ENCODE results near the gene NAP1L4. TPM values are rescaled to one million over a fixed set of nuclear protein-coding genes. Genes with fewer than 3 reads are reported as not detected.

NAP1L4 gene
- total RNA-seq, 1 donor from 2014 or later: 224 TPM

DNA sequence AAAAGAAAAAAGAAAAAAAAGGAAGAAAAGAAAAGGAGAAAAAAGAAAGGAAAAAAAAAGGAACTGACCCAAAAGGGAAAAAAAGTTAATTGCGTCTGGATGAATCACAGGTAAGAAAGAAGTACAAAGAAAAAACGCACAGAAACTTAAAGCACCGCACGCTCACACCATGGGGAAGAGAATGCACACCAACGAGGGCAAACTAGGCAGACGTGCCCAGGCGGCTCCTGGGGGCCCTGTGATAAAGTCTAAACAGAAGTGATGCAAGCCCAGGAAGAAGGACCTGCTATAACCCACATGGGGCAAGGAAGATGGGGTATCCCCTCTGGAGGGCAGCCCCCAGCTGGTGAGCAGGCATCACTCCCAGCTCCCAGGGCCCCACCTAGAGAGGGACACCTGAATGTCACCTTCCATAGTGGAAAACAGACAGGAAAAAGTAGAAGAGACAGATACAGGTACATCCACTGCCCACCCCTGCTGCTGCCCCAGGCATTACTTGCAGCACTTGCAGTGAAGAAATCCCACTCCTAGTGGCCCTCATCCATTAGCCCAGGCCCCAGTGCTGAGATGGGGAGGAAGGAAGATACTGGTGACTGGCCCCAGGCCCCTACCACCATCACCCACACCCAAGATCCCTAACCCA, 28.9 kb downstream of the NAP1L4 start:
- Mint-ChIP-seq H3K27ac (ENCODE audit: unreplicated experiment) (no peak overlapping the region), H3K4me1 (no peaks in the 10 kb centered on the region), H3K36me3 (ENCODE audit: low read depth) (peaks cover 43% of the 10 kb centered on the region), H3K9me3 (no peaks in the 10 kb centered on the region), H3K27me3 (ENCODE audit: low read depth) (no peaks in the 10 kb centered on the region), H3K4me3 (no peak overlapping the region)
- no peak for DNase-seq (ENCODE audit: low read depth, low spot score)
- TF ChIP-seq, protein P1, sequence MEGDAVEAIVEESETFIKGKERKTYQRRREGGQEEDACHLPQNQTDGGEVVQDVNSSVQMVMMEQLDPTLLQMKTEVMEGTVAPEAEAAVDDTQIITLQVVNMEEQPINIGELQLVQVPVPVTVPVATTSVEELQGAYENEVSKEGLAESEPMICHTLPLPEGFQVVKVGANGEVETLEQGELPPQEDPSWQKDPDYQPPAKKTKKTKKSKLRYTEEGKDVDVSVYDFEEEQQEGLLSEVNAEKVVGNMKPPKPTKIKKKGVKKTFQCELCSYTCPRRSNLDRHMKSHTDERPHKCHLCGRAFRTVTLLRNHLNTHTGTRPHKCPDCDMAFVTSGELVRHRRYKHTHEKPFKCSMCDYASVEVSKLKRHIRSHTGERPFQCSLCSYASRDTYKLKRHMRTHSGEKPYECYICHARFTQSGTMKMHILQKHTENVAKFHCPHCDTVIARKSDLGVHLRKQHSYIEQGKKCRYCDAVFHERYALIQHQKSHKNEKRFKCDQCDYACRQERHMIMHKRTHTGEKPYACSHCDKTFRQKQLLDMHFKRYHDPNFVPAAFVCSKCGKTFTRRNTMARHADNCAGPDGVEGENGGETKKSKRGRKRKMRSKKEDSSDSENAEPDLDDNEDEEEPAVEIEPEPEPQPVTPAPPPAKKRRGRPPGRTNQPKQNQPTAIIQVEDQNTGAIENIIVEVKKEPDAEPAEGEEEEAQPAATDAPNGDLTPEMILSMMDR (conservative IDR thresholded peaks at IDR 0.05): no peak

DNA sequence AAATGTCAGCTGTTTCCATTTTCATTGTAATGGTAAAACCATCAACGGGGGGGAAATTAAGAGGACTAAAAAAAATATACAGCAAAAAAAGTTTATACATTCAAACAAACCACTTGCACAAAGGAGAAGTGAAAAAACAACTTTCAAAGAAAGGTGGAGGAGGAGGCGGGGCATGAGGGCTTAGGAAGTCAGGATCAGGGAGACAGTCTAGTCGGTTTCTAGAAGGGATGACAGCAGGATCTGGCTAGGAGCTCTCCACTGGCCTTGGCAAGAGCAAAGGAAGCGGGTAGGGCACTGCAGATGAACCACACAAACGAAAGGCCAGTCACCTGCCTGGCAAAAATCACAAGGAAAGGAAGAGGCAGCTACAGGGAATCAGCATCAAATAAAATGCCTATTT, 31.0 kb downstream of the NAP1L4 start:
- Mint-ChIP-seq H3K9me3 (no peaks in the 10 kb centered on the region), H3K27me3 (ENCODE audit: low read depth) (no peaks in the 10 kb centered on the region), H3K4me1 (no peaks in the 10 kb centered on the region), H3K36me3 (ENCODE audit: low read depth) (peaks cover 30% of the 10 kb centered on the region), H3K4me3 (no peak overlapping the region), H3K27ac (ENCODE audit: unreplicated experiment) (no peak overlapping the region)
- TF ChIP-seq, protein P1 (conservative IDR thresholded peaks at IDR 0.05): no peak
- DNase-seq (ENCODE audit: low read depth, low spot score): no peak

DNA sequence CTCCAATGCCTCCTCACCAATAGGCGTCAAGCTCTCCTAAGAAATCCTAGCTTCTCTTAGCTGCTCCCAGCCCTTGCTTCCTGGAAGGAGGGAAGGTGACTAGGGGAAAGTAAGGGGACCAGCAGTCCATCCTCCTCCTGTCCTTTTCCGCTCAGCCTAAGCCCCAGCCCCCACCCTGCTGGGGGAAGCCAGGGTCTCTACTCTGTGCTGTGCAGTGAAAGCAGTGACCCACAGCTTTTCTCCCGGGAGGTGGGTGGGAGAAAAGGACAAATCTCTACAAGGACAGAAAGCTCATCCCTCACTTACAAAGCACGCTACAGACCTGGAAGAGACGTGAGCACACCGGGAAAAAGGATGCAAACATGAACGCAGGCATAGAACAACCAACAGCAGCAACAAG, 32.0 kb downstream of the NAP1L4 start:
- peaks cover 31% of the 10 kb centered on the region for H3K36me3 Mint-ChIP-seq (ENCODE audit: low read depth)
- H3K9me3 Mint-ChIP-seq: no peaks in the 10 kb centered on the region
- H3K4me1 Mint-ChIP-seq: no peaks in the 10 kb centered on the region
- DNase-seq (ENCODE audit: low read depth, low spot score): no peak
- no peak overlapping the region for H3K4me3 Mint-ChIP-seq
- TF ChIP-seq, protein P1 (conservative IDR thresholded peaks at IDR 0.05): no peak
- H3K27ac Mint-ChIP-seq (ENCODE audit: unreplicated experiment): no peak overlapping the region
- no peaks in the 10 kb centered on the region for H3K27me3 Mint-ChIP-seq (ENCODE audit: low read depth)

DNA sequence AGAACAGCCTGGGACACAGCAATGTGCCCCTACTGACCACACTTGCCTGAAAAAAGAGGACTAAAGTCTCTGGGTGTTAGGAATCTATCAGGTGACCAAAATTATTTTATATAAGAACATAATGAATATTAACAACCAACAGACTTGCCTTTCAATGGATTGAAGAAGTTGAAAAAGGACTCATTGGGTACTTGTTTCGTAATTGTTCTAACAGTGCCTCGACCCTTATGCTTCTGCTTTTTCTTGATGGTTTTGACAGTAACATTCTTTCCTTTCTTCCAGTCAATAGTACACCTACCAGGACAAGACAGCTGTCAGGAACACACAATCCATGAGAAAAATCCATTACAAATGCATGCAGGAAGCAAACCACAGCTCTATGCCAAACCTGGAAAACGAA, 33.9 kb downstream of the NAP1L4 start:
- DNase-seq (ENCODE audit: low read depth, low spot score): no peak
- Mint-ChIP-seq H3K27ac (ENCODE audit: unreplicated experiment) (no peak overlapping the region), H3K27me3 (ENCODE audit: low read depth) (no peaks in the 10 kb centered on the region), H3K4me3 (no peak overlapping the region), H3K36me3 (ENCODE audit: low read depth) (peaks cover 26% of the 10 kb centered on the region), H3K9me3 (no peaks in the 10 kb centered on the region), H3K4me1 (no peaks in the 10 kb centered on the region)
- TF ChIP-seq, protein P1 (conservative IDR thresholded peaks at IDR 0.05): no peak

DNA sequence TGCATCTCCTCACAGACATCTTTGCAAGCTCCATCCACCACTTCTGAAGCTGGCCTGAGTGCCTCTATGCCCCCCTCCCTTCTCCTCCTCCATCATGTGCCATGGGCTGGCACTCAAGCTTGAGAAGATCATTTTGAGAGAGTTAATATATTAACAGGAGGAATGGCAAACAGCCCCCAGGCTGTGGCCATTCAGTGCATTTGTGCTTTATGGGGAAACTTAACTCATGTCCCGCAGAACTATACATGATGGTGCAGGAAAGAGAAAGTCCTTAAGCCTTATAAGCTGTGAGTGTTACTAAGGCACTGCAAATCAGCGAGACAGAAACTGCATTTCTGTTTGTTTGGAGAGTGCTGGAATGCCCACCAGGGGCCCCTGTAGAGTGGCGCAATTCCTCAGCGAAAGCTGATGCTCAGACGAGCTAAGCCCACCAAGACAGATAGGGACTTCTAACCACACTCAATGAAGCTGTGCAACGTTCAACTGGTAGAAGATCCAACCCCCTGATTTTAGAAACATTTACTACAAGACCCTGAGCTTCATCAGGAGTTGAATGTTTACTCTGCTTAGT, 36.1 kb downstream of the NAP1L4 start:
- no peaks in the 10 kb centered on the region for H3K9me3 Mint-ChIP-seq
- TF ChIP-seq, protein P1 (conservative IDR thresholded peaks at IDR 0.05): no peak
- DNase-seq (ENCODE audit: low read depth, low spot score): no peak
- no peaks in the 10 kb centered on the region for H3K27me3 Mint-ChIP-seq (ENCODE audit: low read depth)
- peaks cover 19% of the 10 kb centered on the region for H3K36me3 Mint-ChIP-seq (ENCODE audit: low read depth)
- no peak overlapping the region for H3K4me3 Mint-ChIP-seq
- no peaks in the 10 kb centered on the region for H3K4me1 Mint-ChIP-seq
- H3K27ac Mint-ChIP-seq (ENCODE audit: unreplicated experiment): no peak overlapping the region

Measured in neural crest cell (in vitro differentiated cells).